Subcutaneous abdominal adipose tissue (tissue), 5 donors: ENCODE measurements around the gene RIPPLY2.

Experiments
- H3K27ac ChIP-seq: one replicate; pipeline ENCODE4 v1.7.0; 2013; ENCODE audit warnings: low read depth, mild to moderate bottlenecking, inconsistent platforms, low read length, moderate library complexity
- H3K27me3 ChIP-seq, 5 donors: one replicate each; pipeline ENCODE4 v1.7.0; 2013; ENCODE audit warnings: low read length in 5 of 5, inconsistent platforms in 1 of 5; ENCODE audit not compliant: control insufficient read depth in 5 of 5, insufficient read depth in 4 of 5
- H3K36me3 ChIP-seq, 5 donors: one replicate each; pipeline ENCODE4 v1.7.0; 2013; ENCODE audit warnings: low read length in 5 of 5; ENCODE audit not compliant: control insufficient read depth in 5 of 5, insufficient read depth in 5 of 5
- H3K4me1 ChIP-seq, 5 donors: one replicate each; pipeline ENCODE4 v1.7.0; 2013; ENCODE audit warnings: low read length in 5 of 5, mild to moderate bottlenecking in 3 of 5, moderate library complexity in 1 of 5; ENCODE audit not compliant: control insufficient read depth in 5 of 5, insufficient read depth in 5 of 5
- H3K4me3 ChIP-seq, 5 donors: one replicate each; pipeline ENCODE4 v1.7.0; 2013; ENCODE audit warnings: low read length in 5 of 5, low read depth in 1 of 5
- H3K9ac ChIP-seq, 5 donors: one replicate each; pipeline ENCODE4 v1.7.0; 2013; ENCODE audit warnings: low read length in 5 of 5, mild to moderate bottlenecking in 4 of 5, moderate library complexity in 3 of 5
- H3K9me3 ChIP-seq, 5 donors: one replicate each; pipeline ENCODE4 v1.7.0; 2013; ENCODE audit warnings: low read length in 5 of 5; ENCODE audit not compliant: control insufficient read depth in 5 of 5
- donor health status: healthy.
- donor health status: healthy.
- donor health status: healthy.
- donor health status: healthy.
- donor health status: healthy.

The RIPPLY2 gene

DNA sequence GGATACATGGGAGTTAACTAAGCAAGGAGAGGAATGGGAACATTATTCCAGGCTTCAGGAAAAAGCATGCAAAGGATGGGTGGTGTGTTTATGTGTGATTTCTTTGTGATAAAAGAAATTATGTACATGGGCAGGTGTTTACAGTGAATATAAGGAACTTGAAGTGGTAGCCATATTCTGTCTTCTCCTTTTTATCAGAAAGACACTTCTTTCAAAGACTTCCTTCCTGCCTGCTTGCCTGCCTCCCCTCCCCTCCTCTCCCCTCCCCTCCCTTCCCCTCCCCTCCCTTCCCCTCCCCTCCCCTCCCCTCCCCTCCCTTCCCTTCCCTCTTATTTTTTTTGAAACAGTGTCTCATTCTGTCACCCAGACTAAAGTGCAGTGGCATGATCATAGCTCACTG lies 20.7 kb downstream of the RIPPLY2 start:
- Histone ChIP-seq H3K9ac (no peak overlapping the region), H3K36me3 (peaks cover 0 to 4% (median 0%) of the 10 kb centered on the region in 5 donors), H3K27me3 (no peaks in the 10 kb centered on the region), H3K4me1 (no peaks in the 10 kb centered on the region), H3K4me3 (no peak overlapping the region), H3K27ac (no peak overlapping the region), H3K9me3 (no peaks in the 10 kb centered on the region)

DNA sequence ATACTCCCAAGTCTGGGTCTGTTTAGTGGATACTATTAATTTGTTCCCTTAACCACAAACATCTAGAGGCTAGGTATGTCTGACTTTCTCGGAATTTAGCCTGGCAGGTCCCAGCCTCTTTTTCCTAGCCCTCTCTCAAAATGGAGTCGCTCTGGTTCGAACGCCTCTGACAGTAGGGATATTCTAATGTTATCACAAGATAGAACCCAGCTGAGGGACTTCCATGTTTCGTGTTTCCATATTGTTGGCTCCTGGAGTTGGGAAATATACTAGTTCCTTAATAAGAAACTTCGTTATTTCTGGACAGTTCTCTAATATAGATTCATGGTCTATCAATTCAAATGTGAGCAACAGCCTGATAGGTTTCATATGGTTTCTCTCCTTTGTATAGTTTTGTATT lies 22.7 kb downstream of the RIPPLY2 start:
- Histone ChIP-seq H3K36me3 (no peaks in the 10 kb centered on the region), H3K4me3 (no peak overlapping the region), H3K27me3 (no peaks in the 10 kb centered on the region), H3K27ac (no peak overlapping the region), H3K9ac (no peak overlapping the region), H3K9me3 (no peaks in the 10 kb centered on the region), H3K4me1 (peaks cover 0 to 4% (median 0%) of the 10 kb centered on the region in 5 donors)

DNA sequence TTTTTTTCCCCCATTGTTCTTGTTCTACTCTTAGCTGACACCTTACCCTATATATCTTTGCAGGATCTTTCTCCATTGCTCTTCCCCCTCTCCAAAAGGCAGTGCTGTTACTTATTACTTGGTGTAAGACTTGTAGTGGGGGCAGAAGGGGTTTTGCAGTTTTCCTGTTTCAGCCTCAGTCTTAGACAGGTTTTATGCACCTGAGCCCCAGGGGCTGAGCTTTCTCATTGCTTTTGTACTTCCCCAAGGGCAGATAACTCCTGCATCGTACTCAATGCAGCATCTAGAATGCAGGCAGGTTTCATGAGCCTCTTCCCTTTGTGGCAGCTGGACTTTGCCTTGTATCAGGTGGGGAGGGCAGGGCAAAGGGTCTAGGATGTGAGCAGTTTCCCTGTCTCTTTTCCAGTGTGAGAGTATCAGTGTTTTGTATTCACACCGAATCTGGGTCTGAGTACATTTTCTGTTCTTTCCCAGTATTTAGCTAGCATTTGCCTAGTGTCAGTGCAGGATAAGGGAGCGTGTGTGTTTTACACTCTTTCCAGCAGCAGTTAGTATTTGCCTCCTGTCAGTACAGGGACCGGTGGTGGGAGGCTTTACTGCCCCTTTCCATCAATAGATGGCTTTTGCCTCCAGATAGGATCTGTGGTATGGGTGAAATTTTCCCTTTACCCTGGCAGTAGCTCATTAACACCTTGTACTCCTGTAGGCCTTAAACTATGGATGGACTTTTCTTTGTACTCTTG lies 25.9 kb downstream of the RIPPLY2 start:
- Histone ChIP-seq H3K4me3 (no peak overlapping the region), H3K27ac (no peak overlapping the region), H3K4me1 (peaks cover 0 to 4% (median 0%) of the 10 kb centered on the region in 5 donors), H3K9me3 (no peaks in the 10 kb centered on the region), H3K36me3 (no peaks in the 10 kb centered on the region), H3K9ac (no peak overlapping the region), H3K27me3 (no peaks in the 10 kb centered on the region)

DNA sequence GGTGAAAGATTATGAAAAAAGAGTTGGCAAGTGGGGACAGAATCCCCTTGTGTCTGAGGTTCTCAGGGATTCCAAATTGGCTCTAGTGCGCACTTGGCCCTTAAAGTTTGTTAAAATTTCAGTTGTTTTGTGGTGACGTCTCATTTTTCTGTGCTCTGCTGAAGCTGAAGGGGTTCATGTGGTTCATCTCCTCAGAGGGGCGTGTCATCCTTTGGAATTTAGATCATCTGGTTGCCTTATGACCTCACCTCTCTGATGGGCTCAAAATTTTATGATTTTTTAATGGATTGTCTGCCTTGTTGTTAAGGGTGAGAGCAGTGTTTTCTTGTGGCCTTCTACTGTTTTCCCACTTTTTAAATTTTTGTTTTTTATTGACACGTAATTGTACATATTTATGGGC lies 26.6 kb downstream of the RIPPLY2 start:
- peaks cover 0 to 4% (median 0%) of the 10 kb centered on the region in 5 donors for H3K4me1 ChIP-seq
- no peak overlapping the region for H3K27ac ChIP-seq
- no peaks in the 10 kb centered on the region for H3K36me3 ChIP-seq
- H3K9ac ChIP-seq: no peak overlapping the region
- no peaks in the 10 kb centered on the region for H3K27me3 ChIP-seq
- H3K4me3 ChIP-seq: no peak overlapping the region
- no peaks in the 10 kb centered on the region for H3K9me3 ChIP-seq

DNA sequence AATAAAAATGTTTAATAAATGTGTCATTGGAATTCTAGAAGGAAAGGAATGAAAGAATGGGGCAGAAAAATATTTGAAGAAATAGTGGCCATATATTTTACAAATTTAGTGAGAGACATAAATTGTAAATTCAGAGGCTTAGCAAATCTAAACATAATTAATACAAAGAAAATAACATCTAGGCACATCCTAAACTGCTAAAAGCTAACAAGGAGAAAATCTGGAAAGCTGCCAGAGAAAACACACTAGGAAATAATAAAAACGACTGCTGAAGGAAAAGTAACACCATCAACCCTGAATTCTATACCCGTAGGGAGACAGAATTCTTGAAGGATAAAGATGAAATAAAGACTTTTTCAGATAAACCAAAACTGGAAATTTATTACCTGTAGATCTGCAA lies 30.1 kb downstream of the RIPPLY2 start:
- H3K36me3 ChIP-seq: no peaks in the 10 kb centered on the region
- no peak overlapping the region for H3K9ac ChIP-seq
- H3K4me3 ChIP-seq: no peak overlapping the region
- no peaks in the 10 kb centered on the region for H3K9me3 ChIP-seq
- H3K4me1 ChIP-seq: peaks cover 0 to 4% (median 0%) of the 10 kb centered on the region in 5 donors
- H3K27ac ChIP-seq: no peak overlapping the region
- no peaks in the 10 kb centered on the region for H3K27me3 ChIP-seq

DNA sequence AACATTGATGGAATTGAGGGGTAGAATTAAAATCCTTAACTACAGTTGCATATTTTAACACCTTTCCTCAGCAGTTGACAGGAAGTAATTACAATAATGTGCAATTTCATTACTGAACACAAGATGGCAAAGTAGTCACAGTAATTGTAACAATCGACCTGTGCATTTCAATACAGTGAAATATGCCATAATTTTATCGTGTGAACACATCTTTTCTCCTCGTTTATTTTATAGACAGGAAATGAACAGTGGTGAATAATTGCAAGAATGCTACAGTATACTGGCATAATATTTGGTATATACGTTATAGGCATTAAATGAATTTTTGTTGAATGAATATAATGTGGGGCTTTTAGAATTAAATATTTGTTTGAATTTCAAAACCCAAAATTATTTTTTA lies 31.4 kb downstream of the RIPPLY2 start:
- Histone ChIP-seq H3K27me3 (no peaks in the 10 kb centered on the region), H3K4me1 (peaks cover 0 to 2% (median 0%) of the 10 kb centered on the region in 5 donors), H3K27ac (no peak overlapping the region), H3K9me3 (peaks cover 0 to 4% (median 0%) of the 10 kb centered on the region in 5 donors), H3K36me3 (no peaks in the 10 kb centered on the region), H3K4me3 (no peak overlapping the region), H3K9ac (peak overlapping the region in 1 of 5 donors; percentile 16)

DNA sequence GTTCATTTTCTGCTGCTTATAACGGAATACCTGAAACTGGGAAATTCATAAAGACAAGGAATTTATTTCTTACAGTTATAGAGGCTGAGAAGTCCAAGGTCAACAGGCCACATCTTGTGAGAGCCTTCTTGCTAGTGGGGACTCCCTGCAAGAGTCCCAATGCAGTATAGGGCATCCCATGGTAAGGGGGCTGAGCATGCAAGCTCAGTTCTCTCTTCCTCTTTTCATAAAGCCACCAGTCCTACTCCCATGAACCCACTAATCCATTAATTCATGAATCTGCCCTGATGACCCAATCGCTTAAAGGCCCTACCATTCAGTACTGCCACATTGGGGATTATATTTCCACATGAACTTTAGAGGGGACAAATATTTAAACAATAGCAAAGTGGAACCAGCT lies 32.8 kb downstream of the RIPPLY2 start:
- Histone ChIP-seq H3K9me3 (peaks cover 0 to 4% (median 0%) of the 10 kb centered on the region in 5 donors), H3K4me3 (no peak overlapping the region), H3K36me3 (no peaks in the 10 kb centered on the region), H3K27ac (no peak overlapping the region), H3K9ac (no peak overlapping the region), H3K27me3 (no peaks in the 10 kb centered on the region), H3K4me1 (no peaks in the 10 kb centered on the region)

DNA sequence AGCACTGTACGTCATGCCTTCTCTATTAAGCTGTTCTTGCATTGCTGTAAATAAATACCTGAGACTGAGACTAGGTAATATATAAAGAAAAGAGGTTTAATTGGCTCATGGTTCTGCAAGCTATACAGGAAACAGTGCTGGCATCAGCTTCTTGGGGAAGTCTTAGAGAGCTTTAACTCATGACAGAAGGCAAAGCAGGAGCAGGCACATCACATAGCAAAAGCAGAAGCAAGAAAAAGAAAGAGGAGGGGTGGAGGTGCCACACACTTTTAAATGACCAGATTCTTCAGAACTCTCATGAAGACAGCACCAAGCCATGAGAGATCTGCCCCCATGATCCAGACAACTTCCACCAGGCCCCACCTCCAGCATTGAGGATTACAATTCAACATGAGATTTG lies 36.5 kb downstream of the RIPPLY2 start:
- H3K4me1 ChIP-seq: no peaks in the 10 kb centered on the region
- no peak overlapping the region for H3K9ac ChIP-seq
- no peaks in the 10 kb centered on the region for H3K27me3 ChIP-seq
- no peak overlapping the region for H3K27ac ChIP-seq
- no peak overlapping the region for H3K4me3 ChIP-seq
- H3K9me3 ChIP-seq: peaks cover 0 to 4% (median 0%) of the 10 kb centered on the region in 5 donors
- H3K36me3 ChIP-seq: peaks cover 0 to 7% (median 0%) of the 10 kb centered on the region in 5 donors

DNA sequence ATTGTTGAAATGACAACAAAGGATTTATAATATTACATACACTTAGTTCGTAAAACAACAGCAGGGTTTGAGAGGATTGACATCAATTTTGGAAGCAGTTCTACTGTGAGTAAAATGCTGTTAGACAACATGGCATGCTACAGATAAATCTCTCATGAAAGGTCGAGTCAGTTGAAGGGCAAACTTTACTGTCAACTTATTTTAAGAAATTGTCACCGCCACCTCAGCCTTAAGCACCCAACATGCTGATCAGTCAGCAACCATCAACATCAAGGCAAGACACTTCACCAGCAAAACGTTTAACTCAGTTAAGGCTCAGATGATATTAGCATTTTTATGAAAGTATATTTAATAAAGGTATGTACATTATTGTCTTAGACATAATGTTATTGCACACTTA lies 37.4 kb downstream of the RIPPLY2 start:
- Histone ChIP-seq H3K4me1 (no peaks in the 10 kb centered on the region), H3K4me3 (no peak overlapping the region), H3K27me3 (no peaks in the 10 kb centered on the region)

DNA sequence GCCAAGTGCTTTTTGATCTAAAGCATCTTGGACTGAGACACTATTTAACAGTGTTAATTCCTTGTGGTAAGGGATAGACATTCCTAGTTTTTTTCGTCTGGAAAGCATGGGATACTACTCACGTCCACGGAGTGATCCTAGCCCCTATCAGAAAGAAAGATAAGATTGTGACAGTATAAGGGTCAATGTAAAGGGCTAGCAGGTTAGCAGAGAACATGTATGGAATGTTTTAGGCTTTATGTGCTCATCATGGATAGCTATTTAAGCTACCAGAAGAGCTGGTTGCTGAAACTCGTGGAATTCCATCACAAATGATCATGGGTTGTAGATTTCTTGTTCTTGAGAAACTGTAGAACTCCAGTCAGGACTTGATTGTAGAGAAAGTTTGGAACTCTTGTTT lies 38.4 kb downstream of the RIPPLY2 start:
- Histone ChIP-seq H3K9me3 (peaks cover 0 to 4% (median 0%) of the 10 kb centered on the region in 5 donors), H3K9ac (no peak overlapping the region), H3K36me3 (peaks cover 0 to 9% (median 0%) of the 10 kb centered on the region in 5 donors), H3K4me1 (no peaks in the 10 kb centered on the region), H3K27ac (no peak overlapping the region), H3K27me3 (no peaks in the 10 kb centered on the region), H3K4me3 (no peak overlapping the region)

More for the DNA sequence above, 37.4 kb downstream of the RIPPLY2 start:
- H3K36me3 ChIP-seq: peaks cover 0 to 7% (median 0%) of the 10 kb centered on the region in 5 donors
- no peak overlapping the region for H3K9ac ChIP-seq
- H3K9me3 ChIP-seq: peaks cover 0 to 4% (median 0%) of the 10 kb centered on the region in 5 donors
- no peak overlapping the region for H3K27ac ChIP-seq
